Effector memory CD4-positive, alpha-beta T cell (primary cell): ENCODE data around the gene SMAD7.

ENCODE experiments used
- DNase-seq, 3 donors: peaks; one replicate each; pipeline ENCODE4 v3.0.0-alpha.2; 2020
- H3K27ac ChIP-seq: 2 replicates; pipeline ENCODE4 v1.7.0; 2013; ENCODE audit warnings: mild to moderate bottlenecking, low read length, moderate library complexity; ENCODE audit not compliant: insufficient read depth, poor library complexity, severe bottlenecking
- H3K27me3 ChIP-seq: replicated peaks from 2 replicates; pipeline ENCODE4 v1.7.0; 2013; ENCODE audit warnings: mild to moderate bottlenecking, low read length; ENCODE audit not compliant: insufficient read depth, control insufficient read depth, poor library complexity, severe bottlenecking
- H3K36me3 ChIP-seq: 2 replicates; pipeline ENCODE4 v1.7.0; 2013; ENCODE audit warnings: mild to moderate bottlenecking, low read length, moderate library complexity; ENCODE audit not compliant: control insufficient read depth, insufficient read depth
- H3K4me1 ChIP-seq: 2 replicates; pipeline ENCODE4 v1.7.0; 2013; ENCODE audit warnings: low read length, mild to moderate bottlenecking; ENCODE audit not compliant: control insufficient read depth, insufficient read depth, poor library complexity, severe bottlenecking
- H3K4me3 ChIP-seq: 2 replicates; pipeline ENCODE4 v1.7.0; 2013; ENCODE audit warnings: low read length, low read depth, mild to moderate bottlenecking; ENCODE audit not compliant: insufficient read depth, poor library complexity, severe bottlenecking
- H3K9me3 ChIP-seq: 2 replicates; pipeline ENCODE4 v1.7.0; 2013; ENCODE audit warnings: mild to moderate bottlenecking, low read length, moderate library complexity; ENCODE audit not compliant: control insufficient read depth

The SMAD7 gene

GRCh38 chr18:48922801-48923730, 27.7 kb downstream of the SMAD7 start:
- DNase-seq = peak in 2 of 3 donors; percentile 27 to 40
- Histone ChIP-seq H3K27me3 (no peaks in the 10 kb centered on the region), H3K4me1 (peaks cover 54% of the 10 kb centered on the region), H3K27ac (no peak overlapping the region), H3K36me3 (peaks cover 19% of the 10 kb centered on the region), H3K4me3 (peak overlapping the region; percentile 44), H3K9me3 (no peaks in the 10 kb centered on the region)

GRCh38 chr18:48922226-48922800, 28.5 kb downstream of the SMAD7 start:
- Histone ChIP-seq H3K4me1 (peaks cover 47% of the 10 kb centered on the region), H3K27me3 (no peaks in the 10 kb centered on the region), H3K4me3 (peak overlapping the region; percentile 44), H3K9me3 (no peaks in the 10 kb centered on the region), H3K36me3 (peaks cover 19% of the 10 kb centered on the region), H3K27ac (no peak overlapping the region)
- no peak for DNase-seq

- H3K4me1 ChIP-seq = peaks cover 43% of the 10 kb centered on the region
- no peak for DNase-seq
- no peaks in the 10 kb centered on the region for H3K9me3 ChIP-seq
- no peak overlapping the region for H3K27ac ChIP-seq
- peaks cover 19% of the 10 kb centered on the region for H3K36me3 ChIP-seq
- no peaks in the 10 kb centered on the region for H3K27me3 ChIP-seq
- no peak overlapping the region for H3K4me3 ChIP-seq
These were observed 29.2 kb downstream of the SMAD7 start for GRCh38 chr18:48921305-48922225.

- H3K36me3 ChIP-seq = peaks cover 19% of the 10 kb centered on the region
- H3K4me3 ChIP-seq = no peak overlapping the region
- H3K4me1 ChIP-seq = peaks cover 36% of the 10 kb centered on the region
- DNase-seq = no peak
- no peaks in the 10 kb centered on the region for H3K9me3 ChIP-seq
- no peak overlapping the region for H3K27ac ChIP-seq
- no peaks in the 10 kb centered on the region for H3K27me3 ChIP-seq
These were observed 30.2 kb downstream of the SMAD7 start for GRCh38 chr18:48920408-48921038.

- no peak for DNase-seq
- Histone ChIP-seq H3K9me3 (no peaks in the 10 kb centered on the region), H3K4me1 (peaks cover 26% of the 10 kb centered on the region), H3K36me3 (peaks cover 19% of the 10 kb centered on the region), H3K27ac (no peak overlapping the region), H3K27me3 (no peaks in the 10 kb centered on the region), H3K4me3 (no peak overlapping the region)
These were observed 31.2 kb downstream of the SMAD7 start for GRCh38 chr18:48919547-48919946.

GRCh38 chr18:48918660-48919456, 31.9 kb downstream of the SMAD7 start:
- Histone ChIP-seq H3K27me3 (no peaks in the 10 kb centered on the region), H3K36me3 (peaks cover 19% of the 10 kb centered on the region), H3K4me3 (no peak overlapping the region), H3K27ac (no peak overlapping the region), H3K9me3 (no peaks in the 10 kb centered on the region), H3K4me1 (peaks cover 20% of the 10 kb centered on the region)
- DNase-seq = no peak

GRCh38 chr18:48917579-48918517, 32.9 kb downstream of the SMAD7 start:
- H3K27me3 ChIP-seq = no peaks in the 10 kb centered on the region
- H3K27ac ChIP-seq = no peak overlapping the region
- H3K36me3 ChIP-seq = peaks cover 19% of the 10 kb centered on the region
- DNase-seq = no peak
- no peaks in the 10 kb centered on the region for H3K9me3 ChIP-seq
- peaks cover 10% of the 10 kb centered on the region for H3K4me1 ChIP-seq
- H3K4me3 ChIP-seq = no peak overlapping the region

GRCh38 chr18:48915626-48916425, 34.9 kb downstream of the SMAD7 start:
- Histone ChIP-seq H3K27me3 (no peaks in the 10 kb centered on the region), H3K27ac (no peak overlapping the region), H3K4me1 (no peaks in the 10 kb centered on the region), H3K4me3 (no peak overlapping the region), H3K9me3 (no peaks in the 10 kb centered on the region), H3K36me3 (peaks cover 8% of the 10 kb centered on the region)
- no peak for DNase-seq
